Measurements from ENCODE around the gene CDK3. TPM values are rescaled to one million over a fixed set of nuclear protein-coding genes. Genes with fewer than 3 reads are reported as not detected.

The CDK3 gene
- total RNA-seq, 1 experiment from 2014 or later, result 11.9 TPM

GRCh38 chr17:75976175-75976848 is 24.3 kb upstream of the CDK3 start:
- no peak for ATAC-seq
- no peak overlapping the region for H3K4me3 ChIP-seq (ENCODE audit: low read depth in 2 of 2, low read length in 2 of 2)
- intact Hi-C loops (cut with micrococcal nuclease; ENCODE audit: unreplicated experiment), result no loop called here
- H3K9me3 ChIP-seq (ENCODE audit: control insufficient read depth, insufficient read depth, low read depth, low read length), result no peaks in the 10 kb centered on the region
- ChIA-PET CTCF (no interaction called here), POLR2A (interaction anchor here (0.6 kb wide), 1 partner anchor 1158 kb away, joined by 3 read pairs; no protein-coding TSS in a partner anchor)
- TSS peak; percentile 70 for BruUV-seq (replicated peaks)
- DNase-seq (ENCODE audit: low read depth, low spot score), result no peak
- peak overlapping the region; percentile 55; the same call in 1 of the 2 replicates for H3K27ac ChIP-seq (ENCODE audit: low read length)
- TF ChIP-seq REST (IDR thresholded peaks at IDR 0.05; ENCODE audit: insufficient read depth in 1 of 2, low read depth in 2 of 2, low read length in 1 of 2) (no peak), CTCF (IDR thresholded peaks at IDR 0.05) (no peak)
- in situ Hi-C loops (cut with HindIII; ENCODE audit: low pct_unique_long_range_greater_than_20kb, low sequenced_read_pairs), result no loop called here
- H3K36me3 ChIP-seq (ENCODE audit: control insufficient read depth, insufficient read depth, low read length), result peaks cover 13% of the 10 kb centered on the region; the same call in 1 of the 2 replicates
- peaks cover 21% of the 10 kb centered on the region for H3K4me1 ChIP-seq (ENCODE audit: control insufficient read depth, insufficient read depth, low read length)
- H3K27me3 ChIP-seq (ENCODE audit: control insufficient read depth, insufficient read depth, low read length), result no peaks in the 10 kb centered on the region

- DNase-seq (ENCODE audit: low read depth, low spot score), result peak; percentile 64
- ATAC-seq, result peak; percentile 97
- intact Hi-C loops (cut with micrococcal nuclease; ENCODE audit: unreplicated experiment) (no loop called here), in situ Hi-C loops (cut with HindIII; ENCODE audit: low pct_unique_long_range_greater_than_20kb, low sequenced_read_pairs) (no loop called here)
- H3K4me1 ChIP-seq (ENCODE audit: control insufficient read depth, insufficient read depth, low read length), result peaks cover 21% of the 10 kb centered on the region
- no TSS peak for BruUV-seq (replicated peaks)
- ChIA-PET CTCF (interaction anchor here (0.5 to 0.6 kb wide), 2 partner anchors 10 to 141 kb away, joined by 3 to 4 read pairs; no protein-coding TSS in a partner anchor), POLR2A (interaction anchor here (0.5 to 1.2 kb wide), 3 partner anchors 23 to 283 kb away, joined by 3 to 18 read pairs (median 5); no protein-coding TSS in a partner anchor)
- TF ChIP-seq TCF7L2 (IDR thresholded peaks at IDR 0.05; ENCODE audit: low read depth, low read length) (peak; percentile 54; the same call in 1 of the 2 replicates), REST (IDR thresholded peaks at IDR 0.05; ENCODE audit: insufficient read depth in 1 of 2, low read depth in 2 of 2, low read length in 1 of 2) (no peak), CTCF (IDR thresholded peaks at IDR 0.05) (no peak), SIN3A (IDR thresholded peaks at IDR 0.05; ENCODE audit: borderline replicate concordance, insufficient read depth, low read depth, low read length) (peak; percentile 92), POLR2AphosphoS5 (IDR thresholded peaks at IDR 0.05; ENCODE audit: low read depth, low read length) (peak; percentile 96)
- no peaks in the 10 kb centered on the region for H3K27me3 ChIP-seq (ENCODE audit: control insufficient read depth, insufficient read depth, low read length)
- peak within 1 kb of the TSS; percentile 94 for H3K27ac ChIP-seq (ENCODE audit: low read length)
- peak within 1 kb of the TSS; percentile 73 to 82 for H3K4me3 ChIP-seq (ENCODE audit: low read depth in 2 of 2, low read length in 2 of 2)
- no peaks in the 10 kb centered on the region for H3K9me3 ChIP-seq (ENCODE audit: control insufficient read depth, insufficient read depth, low read depth, low read length)
- H3K36me3 ChIP-seq (ENCODE audit: control insufficient read depth, insufficient read depth, low read length), result peaks cover 8% of the 10 kb centered on the region; the same call in 1 of the 2 replicates
Observed at GRCh38 chr17:75978938-75979704, 21.5 kb upstream of the CDK3 start, which contains the start of the genes ACOX1 and TEN1. Gene ACOX1, minus strand, starts transcription at chr17:75979166. Its CDS starts 93 bp downstream, at chr17:75979073. Gene TEN1, plus strand, starts transcription at chr17:75979240. Its CDS starts 6,953 bp downstream, at chr17:75986193.
